ENCODE data around the gene RFX6. TPM values are rescaled to one million over a fixed set of nuclear protein-coding genes. Genes with fewer than 3 reads are reported as not detected.

The RFX6 gene
- total RNA-seq, 2 donors from 2014 or later, result 0.66 to 1.6 TPM

DNA sequence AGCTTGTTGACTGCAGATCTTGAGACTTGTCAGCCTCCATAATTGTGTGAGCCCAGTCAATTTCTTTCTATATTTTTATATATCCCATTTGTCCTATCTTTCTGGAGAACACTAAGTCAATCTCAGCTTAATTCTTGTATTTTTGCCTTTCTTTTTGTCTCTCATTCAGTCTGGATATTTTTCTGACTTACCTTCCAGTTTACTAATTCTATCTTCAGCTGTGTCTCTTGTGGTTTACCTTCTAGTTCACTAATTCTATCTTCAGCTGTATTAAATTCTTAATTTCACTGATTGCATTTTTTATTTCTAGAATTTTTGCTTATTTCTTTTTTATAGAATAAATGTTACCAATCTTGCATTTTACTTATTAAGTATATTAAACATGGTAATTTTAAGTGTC, 17.8 kb upstream of the RFX6 start:
- TF ChIP-seq, protein P1, sequence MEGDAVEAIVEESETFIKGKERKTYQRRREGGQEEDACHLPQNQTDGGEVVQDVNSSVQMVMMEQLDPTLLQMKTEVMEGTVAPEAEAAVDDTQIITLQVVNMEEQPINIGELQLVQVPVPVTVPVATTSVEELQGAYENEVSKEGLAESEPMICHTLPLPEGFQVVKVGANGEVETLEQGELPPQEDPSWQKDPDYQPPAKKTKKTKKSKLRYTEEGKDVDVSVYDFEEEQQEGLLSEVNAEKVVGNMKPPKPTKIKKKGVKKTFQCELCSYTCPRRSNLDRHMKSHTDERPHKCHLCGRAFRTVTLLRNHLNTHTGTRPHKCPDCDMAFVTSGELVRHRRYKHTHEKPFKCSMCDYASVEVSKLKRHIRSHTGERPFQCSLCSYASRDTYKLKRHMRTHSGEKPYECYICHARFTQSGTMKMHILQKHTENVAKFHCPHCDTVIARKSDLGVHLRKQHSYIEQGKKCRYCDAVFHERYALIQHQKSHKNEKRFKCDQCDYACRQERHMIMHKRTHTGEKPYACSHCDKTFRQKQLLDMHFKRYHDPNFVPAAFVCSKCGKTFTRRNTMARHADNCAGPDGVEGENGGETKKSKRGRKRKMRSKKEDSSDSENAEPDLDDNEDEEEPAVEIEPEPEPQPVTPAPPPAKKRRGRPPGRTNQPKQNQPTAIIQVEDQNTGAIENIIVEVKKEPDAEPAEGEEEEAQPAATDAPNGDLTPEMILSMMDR (IDR thresholded peaks at IDR 0.05), result no peak
- TF ChIP-seq POLR2A (IDR thresholded peaks at IDR 0.05), result no peak
- Histone ChIP-seq H3K4me3 (no peak overlapping the region), H3K36me3 (replicated peaks in 1 of 2; ENCODE audit: insufficient read depth in 1 of 2, low read depth in 2 of 2) (no peaks in the 10 kb centered on the region), H3K9me3 (peaks cover 0 to 5% (median 0%) of the 10 kb centered on the region in 3 donors), H3K27me3 (no peaks in the 10 kb centered on the region), H3K27ac (no peak overlapping the region), H3K4me1 (no peaks in the 10 kb centered on the region)
- intact Hi-C loops (cut with DNase I), result no loop called here
- ATAC-seq, result no peak
- no peak for DNase-seq

DNA sequence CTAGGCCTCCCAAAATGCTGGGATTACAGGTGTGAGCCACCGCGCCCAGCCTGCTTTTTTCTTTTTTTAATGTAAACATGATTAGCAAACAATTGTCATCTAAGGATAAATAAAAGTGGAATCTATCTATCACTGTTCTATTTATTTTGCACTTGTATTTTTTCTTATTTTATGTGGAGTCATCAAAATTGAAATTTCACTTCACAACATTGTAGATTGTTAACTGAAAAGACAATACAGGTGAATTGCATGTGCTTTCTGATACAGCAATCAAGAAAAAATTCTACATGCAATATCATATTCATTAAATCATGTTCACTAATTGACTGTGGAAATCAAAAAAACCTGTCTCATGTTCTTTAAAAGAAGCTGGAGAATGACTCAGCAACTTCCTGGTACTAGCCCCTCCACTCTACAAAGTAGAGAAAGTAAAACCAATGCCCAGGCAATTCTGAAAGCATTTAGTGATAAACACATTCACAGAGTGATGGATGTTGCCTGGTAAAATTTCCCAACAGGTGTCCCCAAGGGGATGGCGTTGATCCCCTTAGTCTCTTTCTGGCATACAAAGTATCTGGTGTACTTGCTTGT, 10.7 kb upstream of the RFX6 start:
- H3K27me3 ChIP-seq, result no peaks in the 10 kb centered on the region
- TF ChIP-seq, protein P1 (IDR thresholded peaks at IDR 0.05), result no peak
- TF ChIP-seq POLR2A (IDR thresholded peaks at IDR 0.05), result no peak
- no peaks in the 10 kb centered on the region for H3K36me3 ChIP-seq (replicated peaks in 1 of 2; ENCODE audit: insufficient read depth in 1 of 2, low read depth in 2 of 2)
- H3K9me3 ChIP-seq, result no peaks in the 10 kb centered on the region
- H3K27ac ChIP-seq, result no peak overlapping the region
- DNase-seq (no peak), ATAC-seq (no peak)
- WGBS, 2 donors, result 87 to 94% methylated on average over 3 of the region's 3 CpGs
- no peak overlapping the region for H3K4me3 ChIP-seq
- H3K4me1 ChIP-seq, result no peaks in the 10 kb centered on the region
- intact Hi-C loops (cut with DNase I), result no loop called here

DNA sequence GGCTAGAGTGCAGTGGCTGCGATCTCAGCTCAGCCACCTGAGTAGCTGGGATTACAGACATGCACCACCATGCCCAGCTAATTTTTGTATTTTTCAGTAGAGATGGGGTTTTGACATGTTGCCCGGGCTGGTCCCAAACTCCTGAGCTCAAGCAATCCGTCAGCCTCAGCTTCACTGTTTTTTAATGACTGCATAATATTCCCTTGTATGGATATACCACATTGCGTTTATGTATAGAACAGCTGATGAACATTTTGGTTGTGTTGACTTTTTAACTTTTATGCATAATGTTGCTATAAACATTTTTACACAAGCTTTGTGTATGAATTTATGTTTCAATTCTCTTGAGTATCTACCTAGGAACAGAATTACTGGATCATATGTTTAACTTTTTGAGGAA, 4.3 kb upstream of the RFX6 start:
- WGBS, 2 donors, result 80 to 87% methylated on average over 4 of the region's 4 CpGs
- no peak for ATAC-seq
- no peak overlapping the region for H3K27ac ChIP-seq
- TF ChIP-seq POLR2A (IDR thresholded peaks at IDR 0.05), result no peak
- TF ChIP-seq, protein P1 (IDR thresholded peaks at IDR 0.05), result no peak
- intact Hi-C loops (cut with DNase I), result no loop called here
- H3K27me3 ChIP-seq, result peaks cover 0 to 12% of the 10 kb centered on the region in 2 donors
- peaks cover 16% of the 10 kb centered on the region for H3K4me1 ChIP-seq
- no peak overlapping the region for H3K4me3 ChIP-seq
- no peaks in the 10 kb centered on the region for H3K36me3 ChIP-seq (replicated peaks in 1 of 2; ENCODE audit: insufficient read depth in 1 of 2, low read depth in 2 of 2)
- DNase-seq, result no peak
- no peaks in the 10 kb centered on the region for H3K9me3 ChIP-seq

DNA sequence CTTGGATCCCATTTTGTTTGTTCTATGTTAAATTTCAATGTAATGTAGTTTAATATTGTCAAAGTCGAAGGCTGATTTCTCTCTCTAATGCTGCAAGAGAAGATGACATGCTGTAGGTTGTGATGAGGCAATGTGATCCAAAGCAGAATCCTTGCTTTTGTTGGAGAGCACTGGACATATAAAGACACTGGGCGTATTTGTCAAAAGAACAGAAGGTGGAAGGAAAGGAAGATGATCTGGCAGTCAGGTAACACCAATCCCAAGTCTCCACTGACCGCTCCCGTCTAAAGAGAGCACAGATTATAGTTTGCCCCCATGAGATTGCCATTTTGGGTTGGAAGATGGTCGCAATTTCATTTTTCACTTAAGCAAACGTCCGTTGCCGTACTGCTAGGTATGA, 935 bp upstream of the RFX6 start:
- 36 to 38% methylated on average over 8 of the region's 8 CpGs for WGBS, 2 donors
- H3K27ac ChIP-seq, result no peak overlapping the region

More for the DNA sequence above, 935 bp upstream of the RFX6 start:
- Histone ChIP-seq H3K36me3 (replicated peaks in 1 of 2; ENCODE audit: insufficient read depth in 1 of 2, low read depth in 2 of 2) (no peaks in the 10 kb centered on the region), H3K9me3 (no peaks in the 10 kb centered on the region), H3K4me1 (peaks cover 16% of the 10 kb centered on the region), H3K27me3 (peaks cover 0 to 16% of the 10 kb centered on the region in 2 donors), H3K4me3 (no peak overlapping the region)
- ATAC-seq, result no peak
- no peak for DNase-seq
- intact Hi-C loops (cut with DNase I), result no loop called here
- TF ChIP-seq, protein P1 (IDR thresholded peaks at IDR 0.05), result no peak
- TF ChIP-seq POLR2A (IDR thresholded peaks at IDR 0.05), result no peak

Data from body of pancreas (tissue), 4 donors.